GM06990 (cell line): ENCODE results near the gene ANO1.

Experiments used
- DNase-seq: peaks from one replicate; pipeline ENCODE4 v3.0.0-alpha.2; 2011; ENCODE audit not compliant: insufficient read length; ENCODE audit errors: extremely low read depth
- H3K27me3 ChIP-seq: replicated peaks from 2 replicates; pipeline ENCODE4 v1.6.0; 2011; ENCODE audit warnings: low read length; ENCODE audit not compliant: control insufficient read depth, insufficient read depth
- H3K36me3 ChIP-seq: 2 replicates; pipeline ENCODE4 v1.5.1; 2011; ENCODE audit warnings: low read length; ENCODE audit not compliant: control insufficient read depth, insufficient read depth
- H3K4me3 ChIP-seq: replicated peaks from 2 replicates; pipeline ENCODE4 v1.5.1; 2011; ENCODE audit warnings: low read depth, mild to moderate bottlenecking, control low read depth, low read length
- TF ChIP-seq, protein P1 (sequence below): IDR thresholded peaks from 2 replicates; pipeline ENCODE4 v1.5.1; 2011; ENCODE audit warnings: low read length, control low read depth, mild to moderate bottlenecking, inconsistent platforms; ENCODE audit not compliant: insufficient read depth, poor library complexity, severe bottlenecking

ANO1 gene

DNA sequence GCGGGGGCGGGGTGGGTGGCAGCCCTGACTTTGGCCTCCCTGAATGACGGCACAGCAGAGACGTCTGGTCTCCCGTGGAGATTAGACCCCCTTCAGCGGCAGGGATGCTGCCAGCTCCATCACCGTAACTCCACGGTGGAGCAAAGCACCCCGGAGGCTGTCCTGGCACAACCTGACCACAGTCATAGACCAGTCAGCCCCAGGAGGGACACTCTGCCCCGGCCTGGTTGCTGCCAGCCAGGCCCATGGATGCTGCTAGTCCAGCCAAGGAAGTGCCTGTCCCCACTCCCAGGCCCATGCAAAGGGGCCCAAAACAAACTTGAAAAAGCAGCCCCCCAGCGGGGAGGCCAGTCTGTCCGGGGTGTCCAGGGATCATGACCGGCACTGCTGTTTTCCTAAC is 11.5 kb upstream of the ANO1 start:
- Histone ChIP-seq H3K27me3 (peaks cover 3% of the 10 kb centered on the region), H3K36me3 (no peaks in the 10 kb centered on the region), H3K4me3 (no peak overlapping the region)
- TF ChIP-seq, protein P1, sequence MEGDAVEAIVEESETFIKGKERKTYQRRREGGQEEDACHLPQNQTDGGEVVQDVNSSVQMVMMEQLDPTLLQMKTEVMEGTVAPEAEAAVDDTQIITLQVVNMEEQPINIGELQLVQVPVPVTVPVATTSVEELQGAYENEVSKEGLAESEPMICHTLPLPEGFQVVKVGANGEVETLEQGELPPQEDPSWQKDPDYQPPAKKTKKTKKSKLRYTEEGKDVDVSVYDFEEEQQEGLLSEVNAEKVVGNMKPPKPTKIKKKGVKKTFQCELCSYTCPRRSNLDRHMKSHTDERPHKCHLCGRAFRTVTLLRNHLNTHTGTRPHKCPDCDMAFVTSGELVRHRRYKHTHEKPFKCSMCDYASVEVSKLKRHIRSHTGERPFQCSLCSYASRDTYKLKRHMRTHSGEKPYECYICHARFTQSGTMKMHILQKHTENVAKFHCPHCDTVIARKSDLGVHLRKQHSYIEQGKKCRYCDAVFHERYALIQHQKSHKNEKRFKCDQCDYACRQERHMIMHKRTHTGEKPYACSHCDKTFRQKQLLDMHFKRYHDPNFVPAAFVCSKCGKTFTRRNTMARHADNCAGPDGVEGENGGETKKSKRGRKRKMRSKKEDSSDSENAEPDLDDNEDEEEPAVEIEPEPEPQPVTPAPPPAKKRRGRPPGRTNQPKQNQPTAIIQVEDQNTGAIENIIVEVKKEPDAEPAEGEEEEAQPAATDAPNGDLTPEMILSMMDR, result no peak
- no peak for DNase-seq

DNA sequence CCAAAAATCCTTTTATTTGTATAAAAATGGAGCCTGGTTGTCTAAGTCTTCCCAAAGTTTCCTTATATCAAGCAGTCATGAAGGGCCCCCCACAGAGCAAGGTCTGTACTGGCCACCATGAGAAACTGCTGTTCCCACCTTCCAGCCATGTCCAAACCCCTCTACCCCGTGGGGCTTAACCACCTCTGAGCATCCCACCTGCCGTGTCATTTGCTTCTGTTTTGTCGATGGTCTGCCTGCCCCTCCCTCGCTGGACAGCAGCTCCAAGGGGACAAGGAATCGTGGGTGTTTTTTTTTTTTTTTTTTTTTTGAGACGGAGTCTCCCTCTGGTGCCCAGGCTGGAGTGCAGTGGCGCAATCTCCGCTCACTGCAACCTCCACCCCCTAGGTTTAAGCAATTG is 11.1 kb upstream of the ANO1 start:
- TF ChIP-seq, protein P1, result no peak
- Histone ChIP-seq H3K4me3 (no peak overlapping the region), H3K36me3 (no peaks in the 10 kb centered on the region), H3K27me3 (peaks cover 3% of the 10 kb centered on the region)
- DNase-seq, result no peak

DNA sequence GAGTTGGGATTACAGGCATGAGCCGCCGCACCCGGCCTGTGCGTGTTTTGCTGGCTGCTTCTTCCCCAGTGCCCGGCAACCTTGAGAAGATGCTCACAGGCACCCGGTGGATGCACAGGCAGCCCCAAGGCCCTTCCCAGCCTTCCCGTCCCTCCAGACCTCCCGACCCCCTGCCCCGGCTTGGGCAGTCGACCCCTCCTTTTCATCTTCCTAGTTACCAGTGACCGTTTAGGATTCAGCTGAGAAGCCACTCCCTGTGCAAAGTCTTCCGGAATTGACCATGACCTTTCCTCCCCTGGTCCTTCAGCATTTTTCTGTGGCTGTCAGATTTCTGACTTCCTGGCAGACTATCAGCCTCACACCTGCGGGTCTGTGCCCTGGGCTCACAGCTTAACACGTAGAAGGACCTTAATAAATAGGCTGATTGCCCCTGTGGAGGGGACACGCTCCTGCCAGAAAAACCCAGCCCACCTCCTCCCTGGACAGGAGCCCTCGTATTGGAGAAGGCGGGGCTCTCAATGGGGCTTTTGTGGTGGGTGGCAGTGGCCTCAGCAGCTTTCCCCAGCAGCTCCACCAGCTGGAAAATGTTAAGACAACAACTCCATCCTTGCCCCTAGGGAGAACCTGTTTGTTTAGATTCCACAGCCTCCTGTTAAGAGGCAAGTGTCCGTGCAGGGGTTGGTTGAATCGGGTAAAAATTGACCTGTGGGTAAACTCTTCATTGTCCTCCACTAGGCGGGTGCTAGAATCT is 10.4 kb upstream of the ANO1 start:
- no peak for DNase-seq
- H3K27me3 ChIP-seq, result peaks cover 4% of the 10 kb centered on the region
- TF ChIP-seq, protein P1, result no peak
- no peaks in the 10 kb centered on the region for H3K36me3 ChIP-seq
- H3K4me3 ChIP-seq, result no peak overlapping the region

DNA sequence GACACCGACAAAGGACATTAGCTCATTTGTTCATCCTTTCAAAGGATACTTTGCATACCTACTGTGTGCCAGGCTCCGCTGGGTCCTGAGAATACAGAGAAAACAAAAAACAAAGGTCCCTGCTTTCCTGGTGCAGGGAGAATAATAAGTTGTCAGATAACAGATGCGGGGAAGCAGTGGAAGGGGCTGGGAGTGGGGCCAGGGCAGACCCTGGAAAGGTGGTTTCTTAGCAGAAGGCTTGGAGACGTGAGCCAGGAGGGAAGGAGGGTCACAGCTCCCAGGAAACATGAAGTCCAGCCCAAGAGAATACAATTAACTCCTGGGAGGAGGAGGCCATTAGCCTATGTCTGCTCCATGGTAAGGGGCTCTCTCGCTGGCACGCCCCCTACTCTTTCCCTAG is 9.8 kb upstream of the ANO1 start:
- no peak for DNase-seq
- Histone ChIP-seq H3K27me3 (peaks cover 6% of the 10 kb centered on the region), H3K4me3 (no peak overlapping the region), H3K36me3 (no peaks in the 10 kb centered on the region)
- TF ChIP-seq, protein P1, result no peak

DNA sequence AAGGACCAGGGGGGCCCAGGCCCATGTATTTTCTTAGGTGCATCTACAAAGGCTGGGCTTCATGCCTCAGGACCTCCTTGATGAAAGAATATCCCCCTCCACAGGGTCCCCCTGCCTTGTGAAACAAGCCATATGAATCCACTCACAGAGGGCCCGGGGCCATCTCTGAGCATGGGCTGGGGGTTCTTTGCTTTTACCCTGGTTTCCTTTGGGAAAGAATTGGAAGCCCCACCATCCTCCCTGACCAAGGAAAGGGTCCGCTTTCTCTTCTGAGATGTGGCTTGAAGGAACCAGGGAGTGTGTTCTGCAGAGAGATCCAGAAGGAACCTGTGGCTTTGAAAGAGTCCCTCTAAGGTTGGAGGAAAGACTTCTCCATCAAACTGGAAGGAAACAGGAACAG is 9.2 kb upstream of the ANO1 start:
- TF ChIP-seq, protein P1, result no peak
- DNase-seq, result no peak
- peaks cover 6% of the 10 kb centered on the region for H3K27me3 ChIP-seq
- no peak overlapping the region for H3K4me3 ChIP-seq
- H3K36me3 ChIP-seq, result no peaks in the 10 kb centered on the region

DNA sequence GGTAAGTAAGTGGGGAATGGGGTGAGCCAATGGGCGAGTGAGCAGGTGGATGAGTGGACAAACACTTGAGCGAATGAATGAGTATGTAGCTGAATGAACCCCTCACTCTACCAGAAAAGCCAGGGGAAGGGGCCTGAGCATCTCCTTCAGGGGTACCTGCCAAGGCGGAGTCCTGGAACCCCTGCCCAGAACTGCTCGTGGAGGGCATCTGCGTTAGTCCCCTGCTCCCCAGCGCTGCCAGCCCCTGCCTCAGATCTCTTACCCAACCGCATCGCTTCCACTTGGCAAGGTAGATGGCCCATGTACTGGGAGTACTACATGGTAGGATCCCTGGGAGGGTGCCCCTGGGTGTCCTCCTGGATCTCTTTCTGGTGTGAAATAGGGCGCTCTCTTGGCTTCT is 7.4 kb upstream of the ANO1 start:
- no peak overlapping the region for H3K4me3 ChIP-seq
- no peak for DNase-seq
- H3K36me3 ChIP-seq, result no peaks in the 10 kb centered on the region
- H3K27me3 ChIP-seq, result peaks cover 6% of the 10 kb centered on the region
- TF ChIP-seq, protein P1, result no peak
